Astrocyte of the spinal cord (primary cell): ENCODE measurements around the gene CDC42SE2.

ENCODE experiments used
- DNase-seq: peaks from one replicate; pipeline ENCODE4 v3.0.0; 2011; ENCODE audit warnings: low read depth, low spot score
- H3K4me3 ChIP-seq: 2 replicates; pipeline ENCODE4 v1.5.1; 2011; ENCODE audit warnings: low read depth, mild to moderate bottlenecking, low read length, moderate library complexity
- in situ Hi-C: cut with HindIII; loops from 2 replicates; pipeline ENCODE4 v1.10.0; 2017; ENCODE audit warnings: low sequenced_read_pairs
- TF ChIP-seq, protein P1 (sequence below): IDR thresholded peaks from 2 replicates; pipeline ENCODE4 v1.5.1; 2012; ENCODE audit warnings: low read depth, mild to moderate bottlenecking, low read length, inconsistent platforms

CDC42SE2 gene

DNA sequence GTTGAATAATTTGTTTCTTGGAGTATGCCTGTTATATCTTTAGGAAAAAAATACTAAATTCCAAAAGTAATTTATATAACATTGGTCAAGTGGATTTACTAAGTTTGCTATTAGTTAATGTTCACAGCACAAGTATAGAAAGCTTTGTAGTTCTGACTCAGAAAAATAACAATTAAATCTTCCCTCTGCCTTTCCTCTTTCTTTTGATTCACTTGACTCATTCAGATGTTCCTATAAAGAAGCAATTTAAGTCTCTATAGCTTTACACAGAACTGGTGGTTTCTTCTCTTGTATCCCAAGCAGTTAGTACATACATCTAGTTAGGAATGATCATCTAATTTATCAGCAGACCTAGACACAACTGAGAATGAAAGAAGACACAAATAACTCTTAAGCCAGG, 4.5 kb upstream of the CDC42SE2 start:
- H3K4me3 ChIP-seq, result no peak overlapping the region
- in situ Hi-C loops, result no loop called here
- TF ChIP-seq, protein P1, sequence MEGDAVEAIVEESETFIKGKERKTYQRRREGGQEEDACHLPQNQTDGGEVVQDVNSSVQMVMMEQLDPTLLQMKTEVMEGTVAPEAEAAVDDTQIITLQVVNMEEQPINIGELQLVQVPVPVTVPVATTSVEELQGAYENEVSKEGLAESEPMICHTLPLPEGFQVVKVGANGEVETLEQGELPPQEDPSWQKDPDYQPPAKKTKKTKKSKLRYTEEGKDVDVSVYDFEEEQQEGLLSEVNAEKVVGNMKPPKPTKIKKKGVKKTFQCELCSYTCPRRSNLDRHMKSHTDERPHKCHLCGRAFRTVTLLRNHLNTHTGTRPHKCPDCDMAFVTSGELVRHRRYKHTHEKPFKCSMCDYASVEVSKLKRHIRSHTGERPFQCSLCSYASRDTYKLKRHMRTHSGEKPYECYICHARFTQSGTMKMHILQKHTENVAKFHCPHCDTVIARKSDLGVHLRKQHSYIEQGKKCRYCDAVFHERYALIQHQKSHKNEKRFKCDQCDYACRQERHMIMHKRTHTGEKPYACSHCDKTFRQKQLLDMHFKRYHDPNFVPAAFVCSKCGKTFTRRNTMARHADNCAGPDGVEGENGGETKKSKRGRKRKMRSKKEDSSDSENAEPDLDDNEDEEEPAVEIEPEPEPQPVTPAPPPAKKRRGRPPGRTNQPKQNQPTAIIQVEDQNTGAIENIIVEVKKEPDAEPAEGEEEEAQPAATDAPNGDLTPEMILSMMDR, result no peak
- DNase-seq, result peak; percentile 33

DNA sequence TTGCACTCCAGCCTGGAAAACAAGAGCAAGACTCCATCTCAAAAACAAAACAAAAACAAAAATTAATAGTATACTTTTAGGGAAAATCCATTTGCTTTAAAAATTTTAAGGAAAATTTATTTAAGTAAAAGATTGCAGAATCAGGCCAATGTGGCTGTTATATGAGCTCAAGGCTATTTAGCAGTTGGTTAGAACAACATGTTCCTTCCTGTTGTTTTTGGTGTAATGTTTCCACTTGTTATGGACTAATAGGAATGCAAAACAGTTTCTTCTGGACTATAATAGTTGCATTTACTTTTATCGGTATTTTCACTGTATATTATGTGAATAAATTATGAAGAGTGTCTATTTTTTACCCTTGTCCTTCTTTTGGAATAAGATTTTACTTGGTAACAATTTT, 3.0 kb upstream of the CDC42SE2 start:
- in situ Hi-C loops, result no loop called here
- TF ChIP-seq, protein P1, result no peak
- no peak for DNase-seq
- no peak overlapping the region for H3K4me3 ChIP-seq

DNA sequence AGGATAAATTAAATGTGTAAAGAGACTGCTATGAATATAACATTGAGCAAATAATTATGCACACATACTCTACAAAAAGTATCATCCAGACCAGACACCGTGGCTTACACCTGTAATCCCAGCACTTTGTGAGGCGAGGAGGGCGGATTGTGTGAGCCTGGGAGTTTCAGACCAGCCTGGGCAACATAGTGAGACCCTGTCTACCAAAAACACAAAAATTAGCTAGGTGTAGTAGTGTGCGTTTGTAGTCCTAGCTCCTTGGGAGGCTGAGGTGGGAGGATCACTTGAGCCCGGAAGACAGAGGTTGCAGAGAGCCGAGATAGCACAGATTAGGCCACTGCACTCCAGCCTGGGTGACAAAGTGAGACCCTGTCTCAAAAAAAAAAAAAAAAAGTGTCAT, 2.4 kb upstream of the CDC42SE2 start:
- TF ChIP-seq, protein P1, result no peak
- no peak for DNase-seq
- no peak overlapping the region for H3K4me3 ChIP-seq
- in situ Hi-C loops, result no loop called here

DNA sequence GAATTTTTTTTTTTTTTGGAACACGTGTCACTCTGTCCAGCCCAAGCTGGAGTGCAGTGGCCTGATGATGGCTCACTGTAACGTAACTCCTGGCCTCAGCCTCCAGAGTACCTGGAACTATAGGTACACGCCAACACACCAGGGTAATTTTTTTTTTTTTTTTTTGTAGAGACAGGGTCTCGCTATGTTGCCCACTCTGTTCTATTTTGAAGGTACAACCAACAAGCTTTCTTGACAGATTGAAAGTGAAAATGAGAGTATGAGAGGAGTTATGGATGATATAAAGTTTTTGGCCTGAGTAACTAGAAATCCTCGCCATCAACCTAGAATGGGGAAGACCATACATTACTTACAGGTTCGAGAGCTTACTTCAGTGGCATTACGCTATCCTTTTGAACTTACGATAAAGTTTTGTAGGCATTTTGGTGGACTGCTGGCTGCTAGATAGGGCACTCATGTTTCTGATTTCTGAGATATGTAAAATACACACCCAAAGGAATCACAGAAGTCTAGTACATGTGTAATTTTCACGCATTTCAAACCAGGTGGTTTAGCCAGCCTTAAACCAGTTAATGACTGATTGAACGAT, 806 bp upstream of the CDC42SE2 start:
- TF ChIP-seq, protein P1, result no peak
- peak overlapping the region; percentile 78 for H3K4me3 ChIP-seq
- in situ Hi-C loops, result no loop called here
- peak; percentile 30 for DNase-seq

DNA sequence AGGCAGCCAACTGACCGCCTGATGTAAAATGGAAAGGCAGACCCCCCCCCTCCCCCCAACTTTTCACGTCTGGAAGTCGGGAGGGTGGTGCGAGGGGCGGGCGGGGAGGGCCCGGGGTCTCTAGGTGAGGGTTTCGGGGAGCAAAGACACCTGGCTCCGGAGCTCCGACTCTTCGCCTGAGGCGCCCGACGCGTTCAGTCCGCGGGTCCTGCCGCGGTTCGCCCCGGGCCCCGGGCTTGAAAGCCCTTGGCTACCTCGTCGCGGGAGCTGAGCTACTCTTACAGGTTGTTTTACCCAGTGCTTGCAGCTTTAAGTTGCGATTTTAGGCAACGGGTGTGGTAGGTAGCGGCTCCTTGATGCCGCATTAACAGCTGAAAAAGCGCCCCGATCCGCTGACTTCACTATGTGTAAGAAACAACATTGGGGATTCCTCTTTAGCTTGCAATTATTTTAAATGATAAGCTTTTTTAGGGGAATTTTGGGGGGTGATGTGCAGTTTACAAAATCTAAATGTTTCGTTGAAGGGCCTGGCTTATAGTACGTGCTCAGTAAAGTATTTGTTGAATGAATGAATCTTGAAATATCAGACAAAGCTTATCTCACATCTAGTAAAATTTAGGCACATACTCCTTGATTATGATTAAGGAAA, 722 bp downstream of the CDC42SE2 start:
- H3K4me3 ChIP-seq, result peak overlapping the region; percentile 78
- in situ Hi-C loops, result no loop called here
- TF ChIP-seq, protein P1, result no peak
- peak; percentile 31 for DNase-seq

DNA sequence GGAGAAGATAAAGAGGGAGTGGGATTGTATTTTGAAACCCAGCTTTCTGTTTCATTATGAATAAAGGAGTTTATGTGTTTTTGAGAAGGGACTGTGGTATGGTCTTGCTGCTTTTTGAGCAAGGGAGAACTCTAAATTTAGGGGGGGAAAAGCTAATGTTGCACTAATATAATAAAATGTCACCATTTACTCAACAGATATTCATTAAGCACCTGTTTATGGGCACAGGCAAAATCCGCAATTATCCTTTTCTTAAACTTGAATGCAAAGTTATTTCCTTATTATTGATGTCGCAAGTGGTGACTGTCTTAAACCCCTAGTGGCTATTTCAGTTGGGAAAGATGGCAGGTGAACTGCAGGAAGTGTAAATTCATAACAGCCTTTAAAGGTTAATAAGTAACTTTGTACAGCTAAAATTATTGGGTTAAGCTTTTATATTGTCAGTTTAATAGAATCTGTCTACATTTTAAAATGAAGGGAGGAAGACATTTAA, 1.5 kb downstream of the CDC42SE2 start:
- in situ Hi-C loops, result no loop called here
- peak overlapping the region; percentile 78 for H3K4me3 ChIP-seq
- peak; percentile 27 for DNase-seq
- TF ChIP-seq, protein P1, result peak; percentile 37
